Neural cell (in vitro differentiated cells): ENCODE data around the gene PHC1. TPM values are rescaled to one million over a fixed set of nuclear protein-coding genes. Genes with fewer than 3 reads are reported as not detected.

ENCODE experiments used
- H2AFZ ChIP-seq: fragments of 200-600, 300-800 bp; sonication (generic), shearing (Covaris generic); 2 replicates; pipeline ENCODE4 v1.6.0; 2014; ENCODE audit warnings: low read depth, mild to moderate bottlenecking, antibody characterized with exemption, low read length, moderate library complexity
- H3F3A ChIP-seq: fragments of 200-600 bp; shearing (Covaris generic); 2 replicates; pipeline ENCODE4 v1.6.1; 2016; ENCODE audit warnings: mild to moderate bottlenecking, moderate library complexity, mixed read lengths, antibody characterized with exemption, low read length; ENCODE audit not compliant: insufficient read depth, poor library complexity, severe bottlenecking
- H3K27ac ChIP-seq: fragments of 200-600, 300-800 bp; sonication (generic), shearing (Covaris generic); 2 replicates; pipeline ENCODE4 v1.5.1; 2014; ENCODE audit warnings: mild to moderate bottlenecking, low read length, moderate library complexity
- H3K27me3 ChIP-seq: fragments of 300-800, 200-600 bp; sonication (generic), shearing (Covaris generic); 2 replicates; pipeline ENCODE4 v1.6.0; 2014; ENCODE audit warnings: mild to moderate bottlenecking, low read depth, low read length, moderate library complexity; ENCODE audit not compliant: insufficient read depth
- H3K36me3 ChIP-seq: fragments of 300-800, 200-600 bp; sonication (generic), shearing (Covaris generic); 2 replicates; pipeline ENCODE4 v1.5.1; 2014; ENCODE audit warnings: mild to moderate bottlenecking, antibody characterized with exemption, low read length, moderate library complexity; ENCODE audit not compliant: insufficient read depth
- H3K4me2 ChIP-seq: fragments of 300-800, 200-600 bp; sonication (generic), shearing (Covaris generic); 2 replicates; pipeline ENCODE4 v1.6.0; 2014; ENCODE audit warnings: mild to moderate bottlenecking, low read length
- H3K4me3 ChIP-seq: fragments of 300-800, 200-600 bp; sonication (generic), shearing (Covaris generic); 2 replicates; pipeline ENCODE4 v1.5.1; 2014; ENCODE audit warnings: mild to moderate bottlenecking, low read length, moderate library complexity
- H3K79me2 ChIP-seq: fragments of 200-600 bp; shearing (Covaris generic); replicated peaks from 2 replicates; pipeline ENCODE4 v1.6.0; 2014; ENCODE audit warnings: mild to moderate bottlenecking, low read length, moderate library complexity; ENCODE audit not compliant: insufficient read depth
- H3K9ac ChIP-seq: fragments of 300-800, 200-600 bp; sonication (generic), shearing (Covaris generic); 2 replicates; pipeline ENCODE4 v1.6.1; 2016; ENCODE audit warnings: mild to moderate bottlenecking, low read length, mixed read lengths
- H3K9me2 ChIP-seq: fragments of 200-600 bp; shearing (Covaris generic); 2 replicates; pipeline ENCODE4 v1.6.1; 2016; ENCODE audit warnings: mild to moderate bottlenecking, low read length, mixed read lengths; ENCODE audit not compliant: insufficient read depth
- H3K9me3 ChIP-seq: fragments of 200-600, 300-800 bp; sonication (generic), shearing (Covaris generic); 2 replicates; pipeline ENCODE4 v1.6.1; 2016; ENCODE audit warnings: mild to moderate bottlenecking, mixed run types, low read length, moderate library complexity, mixed read lengths
- H4K20me1 ChIP-seq: fragments of 200-600 bp; shearing (Covaris generic); 2 replicates; pipeline ENCODE4 v1.6.1; 2016; ENCODE audit warnings: mild to moderate bottlenecking, mixed run types; ENCODE audit not compliant: insufficient read depth
- CTCF ChIP-seq: fragments of 450-650 bp; IDR thresholded peaks from 2 replicates; pipeline ENCODE4 v1.5.1; 2014; ENCODE audit warnings: antibody characterized with exemption, mild to moderate bottlenecking, moderate library complexity; ENCODE audit not compliant: poor library complexity, severe bottlenecking
- EP300 ChIP-seq: fragments of 450-650 bp; conservative IDR thresholded peaks from 2 replicates; pipeline ENCODE4 v1.6.1; 2014; ENCODE audit warnings: antibody characterized with exemption, mild to moderate bottlenecking, moderate library complexity; ENCODE audit not compliant: poor library complexity, severe bottlenecking
- EZH2 ChIP-seq: fragments of 200-600, 300-800 bp; shearing (Covaris generic), sonication (generic); IDR thresholded peaks from 2 replicates; pipeline ENCODE4 v1.6.1; 2014; ENCODE audit warnings: antibody characterized with exemption, low read length, borderline replicate concordance, mild to moderate bottlenecking; ENCODE audit not compliant: insufficient read depth, poor library complexity, severe bottlenecking
- MXI1 ChIP-seq: fragments of 450-650 bp; conservative IDR thresholded peaks from 2 replicates; pipeline ENCODE4 v1.6.1; 2014; ENCODE audit warnings: antibody characterized with exemption, mild to moderate bottlenecking; ENCODE audit not compliant: poor library complexity, severe bottlenecking
- POLR2AphosphoS5 ChIP-seq: IDR thresholded peaks from 2 replicates; pipeline ENCODE4 v1.6.1; 2012
- RAD21 ChIP-seq: fragments of 450-650 bp; conservative IDR thresholded peaks from 2 replicates; pipeline ENCODE4 v1.6.1; 2014; ENCODE audit warnings: antibody characterized with exemption, mild to moderate bottlenecking, moderate library complexity
- REST ChIP-seq: IDR thresholded peaks from 2 replicates; pipeline ENCODE4 v1.6.1; 2012; ENCODE audit warnings: borderline replicate concordance
- SMC3 ChIP-seq: fragments of 450-650 bp; conservative IDR thresholded peaks from 2 replicates; pipeline ENCODE4 v1.6.1; 2014; ENCODE audit warnings: antibody characterized with exemption, mild to moderate bottlenecking, moderate library complexity; ENCODE audit not compliant: poor library complexity
- TAF1 ChIP-seq: IDR thresholded peaks from 2 replicates; pipeline ENCODE4 v1.6.1; 2012; ENCODE audit warnings: low read depth
- polyA plus RNA-seq: library from polyadenylated mRNA; depleted of rRNA; stranded (reverse); fragments of >200 nt; gene quantifications from 2 replicates; pipeline ENCODE4 v1.2.3, GENCODE V29; 2014

Gene PHC1
- polyA plus RNA-seq, 1 donor from 2014 or later, result 104 TPM

- Histone ChIP-seq H3K9ac (no peak overlapping the region), H4K20me1 (no peaks in the 10 kb centered on the region), H3K36me3 (no peaks in the 10 kb centered on the region), H3F3A (no peaks in the 10 kb centered on the region), H3K27ac (no peak overlapping the region), H3K9me2 (no peaks in the 10 kb centered on the region), H3K27me3 (no peaks in the 10 kb centered on the region), H3K4me2 (no peak overlapping the region), H3K9me3 (no peaks in the 10 kb centered on the region), H3K4me3 (no peak overlapping the region), H2AFZ (no peak overlapping the region), H3K79me2 (no peaks in the 10 kb centered on the region)
- TF ChIP-seq RAD21 (no peak), CTCF (no peak), EZH2 (no peak), EP300 (no peak), SMC3 (no peak), POLR2AphosphoS5 (no peak), MXI1 (no peak), TAF1 (no peak), REST (no peak)
Observed at GRCh38 chr12:8870586-8870985, 43.7 kb upstream of the PHC1 start.

GRCh38 chr12:8871068-8871467, 43.2 kb upstream of the PHC1 start:
- TF ChIP-seq SMC3 (no peak), RAD21 (no peak), EP300 (no peak), EZH2 (no peak), CTCF (no peak), TAF1 (no peak), REST (no peak), MXI1 (no peak)
- H3K9me2 ChIP-seq, result no peaks in the 10 kb centered on the region
- H3K9ac ChIP-seq, result no peak overlapping the region
- H3F3A ChIP-seq, result no peaks in the 10 kb centered on the region
- H3K27me3 ChIP-seq, result no peaks in the 10 kb centered on the region
- H4K20me1 ChIP-seq, result no peaks in the 10 kb centered on the region
- H3K4me2 ChIP-seq, result no peak overlapping the region
- H3K79me2 ChIP-seq, result no peaks in the 10 kb centered on the region
- H3K36me3 ChIP-seq, result no peaks in the 10 kb centered on the region
- H3K27ac ChIP-seq, result no peak overlapping the region
- H3K4me3 ChIP-seq, result no peak overlapping the region
- no peak overlapping the region for H2AFZ ChIP-seq
- no peaks in the 10 kb centered on the region for H3K9me3 ChIP-seq
